ENCODE data around the gene SUGCT.

SUGCT gene

DNA sequence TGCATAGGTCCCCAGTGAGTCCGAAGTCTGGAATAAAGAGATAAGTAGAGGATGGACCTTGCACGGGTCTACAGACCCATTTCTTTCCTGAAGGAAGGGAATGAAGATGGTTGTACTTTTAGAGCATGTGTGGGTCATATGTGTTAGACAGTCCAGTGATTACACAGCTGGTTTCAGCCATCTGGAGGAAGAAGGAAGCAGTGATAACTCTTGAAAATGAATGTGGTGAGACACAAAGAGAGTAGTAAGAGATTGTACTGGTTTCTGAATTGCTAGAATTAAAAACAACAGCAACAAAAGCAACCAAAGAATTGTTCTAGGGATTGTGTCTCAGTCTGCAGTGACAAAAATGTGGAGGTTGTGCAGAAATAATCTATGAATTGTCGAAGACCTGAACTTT is 258.9 kb downstream of the SUGCT start:
- TF ChIP-seq, protein P1, sequence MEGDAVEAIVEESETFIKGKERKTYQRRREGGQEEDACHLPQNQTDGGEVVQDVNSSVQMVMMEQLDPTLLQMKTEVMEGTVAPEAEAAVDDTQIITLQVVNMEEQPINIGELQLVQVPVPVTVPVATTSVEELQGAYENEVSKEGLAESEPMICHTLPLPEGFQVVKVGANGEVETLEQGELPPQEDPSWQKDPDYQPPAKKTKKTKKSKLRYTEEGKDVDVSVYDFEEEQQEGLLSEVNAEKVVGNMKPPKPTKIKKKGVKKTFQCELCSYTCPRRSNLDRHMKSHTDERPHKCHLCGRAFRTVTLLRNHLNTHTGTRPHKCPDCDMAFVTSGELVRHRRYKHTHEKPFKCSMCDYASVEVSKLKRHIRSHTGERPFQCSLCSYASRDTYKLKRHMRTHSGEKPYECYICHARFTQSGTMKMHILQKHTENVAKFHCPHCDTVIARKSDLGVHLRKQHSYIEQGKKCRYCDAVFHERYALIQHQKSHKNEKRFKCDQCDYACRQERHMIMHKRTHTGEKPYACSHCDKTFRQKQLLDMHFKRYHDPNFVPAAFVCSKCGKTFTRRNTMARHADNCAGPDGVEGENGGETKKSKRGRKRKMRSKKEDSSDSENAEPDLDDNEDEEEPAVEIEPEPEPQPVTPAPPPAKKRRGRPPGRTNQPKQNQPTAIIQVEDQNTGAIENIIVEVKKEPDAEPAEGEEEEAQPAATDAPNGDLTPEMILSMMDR (IDR thresholded peaks at IDR 0.05; ENCODE audit: low read depth, low read length, missing control alignments) = no peak
- DNase-seq (ENCODE audit: extremely low read depth, low read depth) = no peak
- no peak overlapping the region for H3K4me3 ChIP-seq (replicated peaks; ENCODE audit: low read depth, low read length)

DNA sequence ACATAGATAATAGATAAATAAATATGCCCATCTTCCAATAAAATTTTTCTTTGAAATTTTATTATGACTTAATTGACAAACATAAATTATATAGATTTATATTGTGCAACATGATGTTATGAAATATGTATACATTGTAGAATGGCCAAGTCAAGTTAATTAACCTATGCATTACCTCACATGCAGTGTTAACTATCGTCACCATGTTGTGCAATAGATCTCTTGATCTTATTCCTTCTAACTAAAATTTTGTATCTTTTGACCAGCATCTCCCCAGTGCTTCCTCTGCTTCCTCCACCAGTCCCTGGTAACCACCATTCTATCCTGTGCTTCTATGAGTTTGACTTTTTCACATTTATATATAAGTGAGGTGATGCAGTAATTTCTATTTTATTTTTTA is 259.6 kb downstream of the SUGCT start:
- no peak overlapping the region for H3K4me3 ChIP-seq (replicated peaks; ENCODE audit: low read depth, low read length)
- TF ChIP-seq, protein P1 (IDR thresholded peaks at IDR 0.05; ENCODE audit: low read depth, low read length, missing control alignments) = no peak
- DNase-seq (ENCODE audit: extremely low read depth, low read depth) = no peak

DNA sequence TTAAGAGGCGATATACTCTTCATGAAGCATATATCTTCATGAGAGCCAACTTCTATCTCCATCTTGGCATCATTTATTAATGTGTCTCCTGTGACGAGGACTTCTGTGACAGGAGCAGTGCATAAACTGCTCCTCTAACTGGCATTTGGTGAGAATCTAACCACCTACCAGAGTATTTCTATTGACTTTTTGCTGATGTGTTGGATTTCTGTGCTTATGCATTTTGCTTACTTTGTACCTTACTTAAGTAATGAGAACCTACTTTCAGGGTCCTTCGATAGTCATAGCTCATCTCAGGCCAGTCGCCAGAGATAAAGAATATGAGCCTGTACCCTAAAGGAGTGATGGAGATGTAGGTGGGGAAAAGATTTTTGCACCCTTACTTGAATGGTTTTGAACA is 265.7 kb downstream of the SUGCT start:
- H3K4me3 ChIP-seq (replicated peaks; ENCODE audit: low read depth, low read length) = no peak overlapping the region
- no peak for DNase-seq (ENCODE audit: extremely low read depth, low read depth)
- TF ChIP-seq, protein P1 (IDR thresholded peaks at IDR 0.05; ENCODE audit: low read depth, low read length, missing control alignments) = no peak

DNA sequence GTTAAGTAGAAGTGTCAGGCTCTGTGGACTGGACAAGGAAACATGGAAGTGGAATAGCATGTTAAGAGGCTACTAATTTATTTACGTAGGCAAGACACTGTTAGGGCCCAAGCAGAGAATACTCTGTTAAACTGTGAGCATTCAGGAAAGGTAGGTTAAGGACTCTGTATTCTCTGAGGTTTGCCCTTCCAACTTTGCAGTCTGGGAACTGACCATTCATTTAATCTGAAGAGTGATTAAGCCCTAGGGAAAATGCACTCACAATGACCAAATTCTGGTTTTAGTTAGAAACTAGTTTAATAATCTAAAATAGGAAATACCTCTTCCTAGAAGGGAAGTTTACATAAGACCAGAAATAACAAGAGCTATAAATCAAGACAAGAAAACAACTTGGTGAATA is 266.6 kb downstream of the SUGCT start:
- DNase-seq (ENCODE audit: extremely low read depth, low read depth) = no peak
- H3K4me3 ChIP-seq (replicated peaks; ENCODE audit: low read depth, low read length) = no peak overlapping the region
- TF ChIP-seq, protein P1 (IDR thresholded peaks at IDR 0.05; ENCODE audit: low read depth, low read length, missing control alignments) = no peak

DNA sequence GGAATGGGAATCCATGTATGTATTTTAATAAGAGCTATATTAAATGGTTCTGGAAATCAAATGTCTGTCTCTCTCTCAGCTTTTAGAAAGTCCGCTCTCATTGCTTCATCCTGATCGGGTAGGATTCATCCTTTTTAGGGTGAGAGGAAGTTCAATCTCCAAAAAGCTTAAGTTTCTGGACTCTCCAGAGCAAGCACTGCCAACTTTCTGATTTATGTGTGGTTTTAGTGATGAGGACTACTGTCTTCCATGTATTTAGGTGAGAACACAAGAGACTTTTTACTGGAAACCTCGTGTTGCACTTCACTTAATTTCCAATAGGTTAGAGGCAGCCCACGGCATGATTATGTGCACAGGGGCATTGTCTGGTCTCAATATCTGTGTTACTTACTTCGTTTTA is 267.9 kb downstream of the SUGCT start:
- no peak overlapping the region for H3K4me3 ChIP-seq (replicated peaks; ENCODE audit: low read depth, low read length)
- TF ChIP-seq, protein P1 (IDR thresholded peaks at IDR 0.05; ENCODE audit: low read depth, low read length, missing control alignments) = no peak
- DNase-seq (ENCODE audit: extremely low read depth, low read depth) = no peak

DNA sequence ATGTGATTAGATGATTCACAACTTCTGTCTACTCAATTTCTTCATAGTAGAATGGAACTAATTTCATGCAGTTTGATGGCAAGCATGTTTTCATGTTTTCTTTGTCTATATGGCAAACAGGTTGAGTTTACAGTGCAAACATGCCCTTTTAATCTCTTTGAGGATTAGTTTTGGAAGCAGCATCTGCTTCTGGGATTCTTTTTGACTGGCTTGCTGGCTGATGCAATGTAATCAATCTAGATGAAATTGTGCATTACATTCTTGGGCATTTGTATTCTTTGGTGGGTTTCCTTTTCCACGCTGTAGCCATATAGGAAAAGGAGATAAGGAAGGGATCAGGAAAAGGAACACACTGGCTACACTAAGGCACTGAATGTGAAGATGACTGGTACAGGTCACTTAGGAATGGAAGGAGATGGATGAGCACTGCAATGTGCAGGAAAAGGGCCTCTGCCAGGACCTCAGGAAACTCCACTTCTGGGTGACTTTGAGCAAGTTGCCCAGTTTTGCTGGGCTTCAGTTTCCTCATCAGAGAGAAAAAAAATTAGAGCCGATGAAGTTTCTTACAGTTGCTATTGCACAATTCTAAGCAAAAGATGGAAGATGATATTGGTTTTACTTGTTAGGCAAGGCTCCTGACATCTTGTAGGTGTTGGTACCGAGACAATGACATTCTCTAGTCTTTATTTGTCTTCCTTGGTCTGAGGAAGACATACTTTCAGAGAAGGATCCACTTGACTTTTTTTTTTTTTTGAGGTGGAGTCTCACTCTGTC is 269.1 kb downstream of the SUGCT start:
- TF ChIP-seq, protein P1 (IDR thresholded peaks at IDR 0.05; ENCODE audit: low read depth, low read length, missing control alignments) = no peak
- H3K4me3 ChIP-seq (replicated peaks; ENCODE audit: low read depth, low read length) = no peak overlapping the region
- no peak for DNase-seq (ENCODE audit: extremely low read depth, low read depth)

DNA sequence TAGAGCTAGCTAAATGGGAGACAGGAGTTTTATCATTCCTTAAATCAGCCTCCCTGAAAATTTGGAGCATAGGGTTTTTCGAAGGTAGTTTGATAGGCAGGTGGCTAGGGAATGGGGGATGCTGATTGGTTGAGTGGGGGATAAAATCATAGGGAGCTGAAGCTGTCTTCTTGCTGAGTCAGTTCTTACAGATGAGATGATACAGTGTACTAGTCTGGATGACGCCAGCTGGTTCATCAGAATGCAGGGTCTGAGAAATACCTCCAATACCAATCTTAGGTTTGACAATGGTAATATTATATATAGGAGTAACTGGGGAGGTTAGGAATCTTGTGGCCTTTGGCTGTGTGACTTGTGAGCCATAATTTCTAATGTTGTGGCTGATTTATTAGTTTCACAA is 271.2 kb downstream of the SUGCT start:
- no peak for DNase-seq (ENCODE audit: extremely low read depth, low read depth)
- TF ChIP-seq, protein P1 (IDR thresholded peaks at IDR 0.05; ENCODE audit: low read depth, low read length, missing control alignments) = no peak
- H3K4me3 ChIP-seq (replicated peaks; ENCODE audit: low read depth, low read length) = no peak overlapping the region
